Nephron progenitor cell (in vitro differentiated cells): ENCODE data around the gene TEX51.

ENCODE experiments used
- DNase-seq: peaks from one replicate; pipeline ENCODE4 v3.0.0; 2021
- H3K27ac Mint-ChIP-seq: 2 replicates; pipeline ENCODE4 v1.8.0; 2021; ENCODE audit warnings: mild to moderate bottlenecking, moderate library complexity, mixed read lengths
- H3K27me3 Mint-ChIP-seq: 2 replicates; pipeline ENCODE4 v1.8.0; 2021; ENCODE audit warnings: mild to moderate bottlenecking, low read depth, mixed read lengths; ENCODE audit not compliant: poor library complexity
- H3K36me3 Mint-ChIP-seq: 2 replicates; pipeline ENCODE4 v1.8.0; 2021; ENCODE audit warnings: low read depth, mixed read lengths
- H3K4me1 Mint-ChIP-seq: 2 replicates; pipeline ENCODE4 v1.8.0; 2021; ENCODE audit warnings: mixed read lengths
- H3K4me3 Mint-ChIP-seq: 2 replicates; pipeline ENCODE4 v1.8.0; 2021; ENCODE audit warnings: mild to moderate bottlenecking, moderate library complexity, mixed read lengths
- H3K9me3 Mint-ChIP-seq: 2 replicates; pipeline ENCODE4 v1.8.0; 2021; ENCODE audit warnings: mild to moderate bottlenecking, moderate library complexity, mixed read lengths
- TF ChIP-seq, protein P1 (sequence below): fragments of 200-600 bp; sonication (generic); IDR thresholded peaks from 2 replicates; pipeline ENCODE4 v1.5.0; 2021; ENCODE audit warnings: antibody characterized with exemption

The TEX51 gene

DNA sequence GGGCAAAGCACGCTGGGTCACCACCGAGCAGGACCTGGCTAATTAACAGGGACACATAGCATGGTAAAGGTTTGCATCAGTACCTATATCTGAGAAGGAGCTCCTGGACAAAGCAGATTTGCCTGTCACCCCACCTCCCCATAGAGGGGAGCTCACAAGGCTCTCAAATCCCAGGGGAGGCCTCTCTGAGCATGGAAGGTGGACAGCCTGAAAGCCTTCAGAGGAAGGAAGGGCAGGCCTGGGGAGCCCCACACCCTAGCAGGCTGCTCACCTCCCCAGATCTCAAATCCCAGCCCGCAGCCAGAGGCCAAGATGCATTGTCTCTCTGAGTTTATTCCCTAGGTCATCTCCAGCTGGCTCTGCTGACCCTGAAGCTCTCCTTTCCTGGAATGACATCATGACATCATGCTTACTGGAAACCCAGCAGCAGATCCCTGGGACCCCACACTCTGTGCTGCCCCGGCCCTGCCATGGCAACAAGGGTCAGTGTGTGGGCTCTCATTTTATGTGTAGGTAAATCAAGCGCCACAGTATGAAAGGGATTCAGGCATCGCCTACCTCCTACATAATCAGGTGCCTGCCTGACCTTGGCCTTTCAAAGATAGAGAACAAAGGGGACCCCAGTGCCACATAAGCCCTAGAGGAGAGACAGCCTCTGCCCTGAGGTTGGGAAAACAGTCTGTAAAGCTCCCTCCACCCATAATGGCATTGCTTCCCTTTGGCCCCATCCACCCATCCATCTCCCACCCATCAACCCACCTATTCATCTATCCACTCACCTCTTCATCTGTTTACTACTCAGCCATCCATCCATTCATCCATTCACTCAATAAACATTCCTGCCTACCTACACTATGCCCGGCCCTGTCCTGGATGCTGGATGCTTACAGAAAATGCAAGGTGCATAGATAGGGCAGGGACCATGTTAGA, 15.7 kb upstream of the TEX51 start:
- H3K27me3 Mint-ChIP-seq: peaks cover 20% of the 10 kb centered on the region
- no peak overlapping the region for H3K27ac Mint-ChIP-seq

DNA sequence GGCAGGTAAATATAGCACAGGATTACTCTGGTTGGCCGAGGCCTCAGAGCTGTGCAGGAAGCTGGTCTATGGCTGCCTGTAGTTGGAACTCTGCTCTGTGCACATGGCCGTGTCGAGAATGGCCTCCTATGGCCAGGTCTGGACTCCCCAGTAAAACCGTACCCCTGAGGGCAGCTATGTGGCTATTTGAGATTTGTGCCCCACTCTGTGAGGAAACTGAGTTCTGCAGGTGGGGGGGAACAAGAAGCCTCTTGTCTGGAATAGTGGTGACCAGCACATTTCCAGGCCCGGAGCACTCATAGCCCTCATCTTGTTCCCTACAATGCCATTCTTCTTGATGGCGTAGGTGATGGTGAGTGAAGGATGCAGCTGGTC, 15.0 kb upstream of the TEX51 start:
- H3K36me3 Mint-ChIP-seq: no peaks in the 10 kb centered on the region
- no peak overlapping the region for H3K27ac Mint-ChIP-seq
- H3K9me3 Mint-ChIP-seq: no peaks in the 10 kb centered on the region
- H3K4me1 Mint-ChIP-seq: peaks cover 25% of the 10 kb centered on the region
- H3K4me3 Mint-ChIP-seq: no peak overlapping the region
- TF ChIP-seq, protein P1, sequence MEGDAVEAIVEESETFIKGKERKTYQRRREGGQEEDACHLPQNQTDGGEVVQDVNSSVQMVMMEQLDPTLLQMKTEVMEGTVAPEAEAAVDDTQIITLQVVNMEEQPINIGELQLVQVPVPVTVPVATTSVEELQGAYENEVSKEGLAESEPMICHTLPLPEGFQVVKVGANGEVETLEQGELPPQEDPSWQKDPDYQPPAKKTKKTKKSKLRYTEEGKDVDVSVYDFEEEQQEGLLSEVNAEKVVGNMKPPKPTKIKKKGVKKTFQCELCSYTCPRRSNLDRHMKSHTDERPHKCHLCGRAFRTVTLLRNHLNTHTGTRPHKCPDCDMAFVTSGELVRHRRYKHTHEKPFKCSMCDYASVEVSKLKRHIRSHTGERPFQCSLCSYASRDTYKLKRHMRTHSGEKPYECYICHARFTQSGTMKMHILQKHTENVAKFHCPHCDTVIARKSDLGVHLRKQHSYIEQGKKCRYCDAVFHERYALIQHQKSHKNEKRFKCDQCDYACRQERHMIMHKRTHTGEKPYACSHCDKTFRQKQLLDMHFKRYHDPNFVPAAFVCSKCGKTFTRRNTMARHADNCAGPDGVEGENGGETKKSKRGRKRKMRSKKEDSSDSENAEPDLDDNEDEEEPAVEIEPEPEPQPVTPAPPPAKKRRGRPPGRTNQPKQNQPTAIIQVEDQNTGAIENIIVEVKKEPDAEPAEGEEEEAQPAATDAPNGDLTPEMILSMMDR: no peak
- DNase-seq: no peak
- peaks cover 20% of the 10 kb centered on the region for H3K27me3 Mint-ChIP-seq

More for the DNA sequence above, 15.7 kb upstream of the TEX51 start:
- Mint-ChIP-seq H3K9me3 (no peaks in the 10 kb centered on the region), H3K4me1 (peaks cover 20% of the 10 kb centered on the region), H3K36me3 (no peaks in the 10 kb centered on the region), H3K4me3 (no peak overlapping the region)
- TF ChIP-seq, protein P1: no peak
- no peak for DNase-seq

DNA sequence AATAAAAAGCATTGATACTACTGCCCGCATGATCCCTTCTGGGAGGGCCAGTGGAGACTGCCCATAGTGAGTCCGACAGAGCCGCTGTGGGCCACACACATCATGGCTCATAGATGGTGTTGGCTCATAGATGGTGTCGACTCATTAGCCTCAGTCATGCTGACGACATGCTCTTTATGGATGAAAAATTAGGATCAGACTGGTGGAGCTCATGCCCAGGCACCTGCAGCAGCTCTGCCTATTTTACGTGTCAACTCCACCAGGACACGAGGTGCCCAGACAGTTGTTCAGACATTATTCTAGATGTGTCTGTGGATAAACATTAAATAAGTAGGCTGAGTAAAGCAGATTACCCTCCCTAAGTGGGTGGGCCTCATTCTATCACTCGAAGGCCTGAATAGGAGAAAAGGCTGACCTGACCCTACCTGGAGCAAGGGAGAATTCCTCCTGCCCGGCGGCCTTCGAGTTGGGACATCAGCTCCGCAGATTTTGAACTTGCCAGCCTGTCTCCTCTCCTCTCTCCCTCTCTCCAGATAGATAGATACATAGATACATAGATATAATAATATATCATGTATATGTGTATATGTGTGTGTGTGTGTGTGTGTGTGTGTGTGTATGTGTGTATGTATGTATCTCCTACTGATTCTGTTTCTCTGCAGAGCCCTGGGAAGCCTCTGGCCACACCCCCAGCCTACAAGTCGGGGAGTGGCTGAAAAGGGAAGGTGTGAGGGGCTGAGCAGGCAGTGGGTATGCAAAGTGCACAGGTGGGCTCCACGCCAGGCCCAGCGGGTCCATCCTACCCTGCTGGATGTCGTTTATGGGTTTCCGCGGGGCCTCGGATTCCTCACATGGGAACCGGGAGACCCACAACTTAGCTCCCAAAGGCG, 13.6 kb upstream of the TEX51 start:
- H3K4me3 Mint-ChIP-seq: no peak overlapping the region
- H3K9me3 Mint-ChIP-seq: no peaks in the 10 kb centered on the region
- H3K27ac Mint-ChIP-seq: no peak overlapping the region
- H3K4me1 Mint-ChIP-seq: peaks cover 25% of the 10 kb centered on the region
- TF ChIP-seq, protein P1: no peak
- peaks cover 20% of the 10 kb centered on the region for H3K27me3 Mint-ChIP-seq
- H3K36me3 Mint-ChIP-seq: no peaks in the 10 kb centered on the region
- no peak for DNase-seq

DNA sequence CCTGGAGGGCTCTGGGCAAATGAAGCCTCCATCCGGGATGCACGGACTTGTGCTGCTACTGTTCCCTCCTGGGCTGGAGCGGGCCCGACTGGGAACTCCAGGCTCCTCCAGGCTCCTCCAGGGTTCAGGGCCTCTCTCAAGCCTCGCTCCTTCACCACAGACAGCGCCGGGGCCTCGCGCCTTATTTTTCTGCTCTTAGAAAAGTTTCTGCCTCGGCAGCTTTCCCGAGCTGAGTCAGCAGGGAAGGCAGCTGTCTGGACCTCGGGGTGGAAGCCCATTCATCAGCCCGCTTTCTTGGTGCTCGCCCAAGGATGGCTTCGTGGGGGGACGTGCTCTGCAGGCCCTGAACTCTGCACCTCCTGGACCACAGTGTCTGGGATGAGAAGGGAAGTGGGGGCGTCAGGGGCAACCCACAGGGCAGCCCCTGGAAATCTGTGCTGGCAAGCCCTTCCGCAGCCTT, 12.9 kb upstream of the TEX51 start:
- no peak for DNase-seq
- TF ChIP-seq, protein P1: no peak
- Mint-ChIP-seq H3K27ac (no peak overlapping the region), H3K9me3 (no peaks in the 10 kb centered on the region), H3K27me3 (peaks cover 20% of the 10 kb centered on the region), H3K4me3 (no peak overlapping the region), H3K36me3 (no peaks in the 10 kb centered on the region), H3K4me1 (peaks cover 25% of the 10 kb centered on the region)

DNA sequence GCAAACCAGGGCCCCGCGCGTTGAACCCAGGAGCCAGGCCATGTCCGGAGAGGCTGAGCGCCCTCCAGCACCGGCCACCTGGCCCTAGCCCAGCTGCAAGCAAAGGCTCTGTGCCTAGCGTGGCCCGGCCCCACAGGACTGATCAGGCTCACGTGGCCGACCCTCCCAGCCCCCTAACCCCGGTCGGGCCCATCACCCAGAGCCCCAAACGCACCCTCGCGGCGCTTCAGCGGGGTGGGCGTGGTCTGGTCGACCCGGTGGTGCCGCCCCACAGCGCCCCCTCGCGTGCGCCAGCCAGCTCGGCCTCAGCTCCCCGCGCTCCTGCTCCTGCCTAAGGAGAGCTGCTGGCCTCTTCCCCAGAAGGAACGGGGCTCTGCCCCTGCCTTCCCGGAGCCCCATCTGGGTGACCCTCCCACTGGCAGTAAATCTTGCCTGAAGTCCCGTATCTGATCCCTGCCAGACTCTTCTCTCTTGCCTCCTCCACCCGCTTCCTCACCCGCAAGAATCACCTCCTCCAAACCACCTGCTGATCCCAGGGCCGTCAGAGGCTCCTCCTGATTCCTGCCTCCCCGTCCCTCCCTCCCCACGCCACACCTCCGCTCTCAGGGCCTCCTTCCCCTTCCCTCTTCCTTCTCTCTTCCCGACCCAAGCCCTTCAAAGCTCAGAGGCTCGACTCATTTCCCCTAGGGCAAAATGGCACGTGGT, 12.3 kb upstream of the TEX51 start:
- peak overlapping the region; percentile 65 for H3K4me3 Mint-ChIP-seq

More for the DNA sequence above, 12.3 kb upstream of the TEX51 start:
- Mint-ChIP-seq H3K4me1 (peaks cover 24% of the 10 kb centered on the region), H3K27me3 (peaks cover 22% of the 10 kb centered on the region), H3K36me3 (no peaks in the 10 kb centered on the region), H3K27ac (peak overlapping the region; percentile 57), H3K9me3 (no peaks in the 10 kb centered on the region)
- peak; percentile 89 for DNase-seq
- TF ChIP-seq, protein P1: peak; percentile 83
